CD4-positive, alpha-beta T cell treated with Interleukin-4 for 4 hours (primary cell): ENCODE results near the gene TMEM248.
"Not testable (repeated sequence)": the region's sequence is repeated elsewhere in the genome, so short reads cannot be mapped to it uniquely, and the experiment has no call there.

Experiments
- DNase-seq: peaks from one replicate; pipeline ENCODE4 v3.0.0-alpha.2; 2020

The TMEM248 gene, protein sequence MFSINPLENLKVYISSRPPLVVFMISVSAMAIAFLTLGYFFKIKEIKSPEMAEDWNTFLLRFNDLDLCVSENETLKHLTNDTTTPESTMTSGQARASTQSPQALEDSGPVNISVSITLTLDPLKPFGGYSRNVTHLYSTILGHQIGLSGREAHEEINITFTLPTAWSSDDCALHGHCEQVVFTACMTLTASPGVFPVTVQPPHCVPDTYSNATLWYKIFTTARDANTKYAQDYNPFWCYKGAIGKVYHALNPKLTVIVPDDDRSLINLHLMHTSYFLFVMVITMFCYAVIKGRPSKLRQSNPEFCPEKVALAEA

DNA sequence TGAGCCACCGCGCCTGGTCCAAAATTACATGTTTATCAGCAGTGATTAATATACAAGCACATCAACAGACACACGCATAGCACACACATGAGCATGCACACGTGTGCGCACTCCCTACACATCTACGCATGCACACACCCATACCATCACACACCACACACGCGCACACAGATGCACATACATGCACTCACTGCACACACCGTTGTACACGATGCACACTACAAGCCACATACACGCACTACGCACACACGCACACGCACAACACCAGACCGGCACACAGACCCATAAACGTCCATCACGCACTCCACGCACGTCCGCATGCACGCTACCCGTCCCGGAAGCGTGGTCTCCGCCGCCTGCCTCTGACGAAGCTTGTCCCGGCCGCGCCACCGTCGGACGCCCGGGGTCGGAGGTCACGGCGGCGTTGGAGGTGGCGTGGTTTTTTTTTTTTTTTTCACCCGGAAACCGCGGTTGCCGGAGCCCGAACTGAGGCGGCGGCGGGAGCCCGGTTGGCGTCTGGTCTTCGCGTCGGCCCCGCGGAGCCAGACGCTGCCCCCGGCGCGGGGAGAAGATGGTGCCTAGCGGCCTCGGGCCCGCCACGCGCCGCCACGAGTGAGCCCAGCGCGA is at the start of gene TMEM248:
TSS of gene TMEM248 (plus strand) at position 457 of the 627 bp plus-strand sequence. CDS start 20,641 bp downstream, outside the sequence.
- peak; percentile 94 for DNase-seq

DNA sequence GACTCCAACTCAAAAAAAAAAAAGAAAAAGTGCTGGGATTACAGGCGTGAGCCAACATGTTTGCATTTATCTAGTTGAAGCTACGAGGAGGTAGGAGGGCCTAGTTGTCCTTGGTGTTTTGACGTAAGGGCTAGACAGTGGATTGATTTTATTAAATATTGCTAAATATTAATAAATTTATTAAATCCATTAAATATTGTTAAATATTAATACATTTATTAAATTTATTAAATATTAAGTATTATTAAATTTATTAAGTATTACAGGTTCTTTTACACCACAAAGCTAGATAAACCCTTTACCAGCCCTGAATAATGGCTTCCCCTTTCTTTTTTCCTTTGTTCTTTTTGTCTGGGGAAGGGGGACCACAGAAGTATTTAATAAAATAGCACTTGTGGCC is 47.5 kb upstream of the TMEM248 start:
- no peak for DNase-seq

DNA sequence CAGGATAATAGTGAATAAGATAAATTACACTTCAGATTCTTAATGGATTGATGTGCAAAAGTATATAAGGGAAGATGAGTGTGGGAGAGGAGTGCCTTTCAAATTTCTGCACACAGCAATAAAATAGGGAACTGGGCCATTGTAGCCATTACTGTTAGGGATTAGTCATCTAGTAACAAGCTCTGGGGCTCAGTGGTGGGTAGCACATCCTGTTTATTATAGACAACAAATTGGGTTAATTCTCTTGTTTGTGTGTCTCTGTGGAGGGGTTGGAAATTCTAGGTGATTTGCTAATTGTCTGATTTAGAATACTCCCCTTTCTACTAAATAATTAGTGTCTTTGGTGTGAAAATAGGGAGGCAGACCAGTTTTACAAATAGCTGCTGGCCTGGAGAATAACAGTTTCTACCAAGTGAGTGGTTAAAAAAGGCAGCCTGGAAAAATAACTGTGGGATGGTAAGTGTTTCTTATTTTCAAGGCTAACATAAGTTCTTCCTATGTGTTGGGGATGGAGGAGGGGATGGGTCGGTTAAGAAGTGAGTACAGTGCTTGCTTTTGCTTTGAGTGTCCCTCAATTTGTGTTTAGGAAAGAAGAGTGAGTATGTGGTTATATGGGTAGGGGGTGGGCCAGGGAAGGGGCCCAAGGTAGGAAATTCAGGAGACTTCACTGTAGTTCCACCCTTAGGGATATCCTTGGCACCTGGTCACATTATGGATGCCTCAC is 43.3 kb upstream of the TMEM248 start:
- DNase-seq: no peak

DNA sequence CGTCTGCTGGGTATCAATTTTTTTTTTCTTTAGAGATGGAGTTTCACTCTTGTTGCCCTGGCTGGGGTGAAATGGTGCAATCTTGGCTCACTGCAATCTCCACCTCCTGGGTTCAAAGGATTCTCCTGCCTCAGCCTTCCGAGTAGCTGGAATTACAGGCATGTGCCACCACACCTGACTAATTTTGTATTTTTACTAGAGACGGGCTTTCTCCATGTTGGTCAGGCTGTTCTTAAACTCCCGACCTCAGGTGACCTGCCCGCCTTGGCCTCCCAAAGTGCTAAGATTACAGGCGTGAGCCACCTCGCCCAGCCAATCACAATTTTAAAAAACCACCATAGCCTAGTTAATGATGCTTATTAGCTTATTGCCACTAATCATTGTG is 42.7 kb upstream of the TMEM248 start:
- DNase-seq: not testable (repeated sequence)

DNA sequence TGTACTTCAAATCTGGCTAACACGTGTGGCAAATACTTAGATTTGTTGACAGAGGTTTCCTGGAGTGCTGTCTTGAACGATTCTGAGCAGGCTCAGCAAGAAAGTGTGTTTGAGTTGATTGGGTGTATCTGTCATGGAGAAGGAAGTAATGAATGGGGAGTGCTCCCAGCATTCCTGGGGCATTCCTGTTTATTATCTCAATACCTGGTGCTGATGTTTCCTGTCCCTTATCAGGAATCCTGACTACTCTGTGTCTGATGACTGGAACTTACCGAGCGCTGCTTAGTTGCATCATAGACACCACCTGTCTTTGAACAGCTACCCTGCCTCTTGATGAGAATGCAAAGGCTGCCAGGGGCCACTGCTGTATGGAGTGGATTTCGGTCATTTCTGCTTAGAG is 41.0 kb upstream of the TMEM248 start:
- no peak for DNase-seq

DNA sequence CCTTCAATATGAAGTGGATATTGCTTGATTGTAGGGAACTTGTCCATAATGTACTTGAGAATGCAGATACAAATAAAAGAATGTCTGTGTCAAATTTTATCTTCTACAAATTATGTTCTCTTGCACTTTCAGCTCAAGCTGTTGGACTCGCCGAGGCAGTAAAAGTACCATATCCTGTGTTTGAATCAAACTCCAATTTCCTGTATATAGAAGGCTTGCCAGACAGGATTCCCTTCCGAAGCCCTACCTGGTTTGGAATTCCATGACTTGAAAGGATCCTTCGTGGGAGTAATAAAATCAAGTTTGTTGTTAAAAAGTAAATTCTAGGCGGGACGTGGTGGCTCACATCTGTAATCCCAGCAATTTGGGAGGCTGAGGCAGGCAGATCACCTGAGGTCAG is 40.4 kb upstream of the TMEM248 start:
- DNase-seq: not testable (repeated sequence)

DNA sequence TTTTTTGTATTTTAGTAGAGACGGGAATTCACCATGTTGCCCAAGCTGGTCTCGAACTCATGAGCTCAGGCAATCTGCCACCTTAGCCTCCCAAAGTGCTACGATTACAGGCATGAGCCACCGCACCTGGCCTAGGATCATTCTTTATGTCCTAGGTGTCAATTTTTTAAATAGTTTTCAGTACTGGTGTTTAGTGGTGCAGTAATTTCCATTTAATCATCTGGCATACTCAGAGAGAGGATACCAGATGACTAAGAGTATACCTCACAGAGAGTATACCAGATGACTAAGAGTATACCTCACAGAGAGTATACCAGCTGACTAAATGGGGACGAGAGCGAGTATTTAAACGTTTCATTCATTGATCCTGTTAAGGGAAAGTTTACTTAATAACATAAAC is 37.3 kb upstream of the TMEM248 start:
- no peak for DNase-seq

DNA sequence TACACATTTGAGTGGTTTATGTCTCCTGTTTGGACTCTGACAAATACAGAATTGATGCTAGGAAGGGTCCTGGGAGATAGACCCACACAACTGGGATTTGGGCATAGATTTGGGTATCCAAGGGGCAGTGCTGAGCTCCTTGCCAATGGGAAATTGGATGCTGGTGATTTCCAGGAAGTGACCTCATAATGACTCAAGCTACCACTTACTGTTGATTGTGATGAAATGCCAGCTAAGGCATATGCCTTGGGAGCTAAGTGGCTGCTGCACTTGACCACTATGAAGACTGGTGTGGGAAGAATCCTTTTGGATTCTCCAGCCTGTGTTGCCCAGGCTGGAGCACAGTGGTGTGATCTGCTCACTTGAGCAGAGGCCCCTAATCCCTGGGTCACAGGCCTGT is 36.5 kb upstream of the TMEM248 start:
- not testable (repeated sequence) for DNase-seq

DNA sequence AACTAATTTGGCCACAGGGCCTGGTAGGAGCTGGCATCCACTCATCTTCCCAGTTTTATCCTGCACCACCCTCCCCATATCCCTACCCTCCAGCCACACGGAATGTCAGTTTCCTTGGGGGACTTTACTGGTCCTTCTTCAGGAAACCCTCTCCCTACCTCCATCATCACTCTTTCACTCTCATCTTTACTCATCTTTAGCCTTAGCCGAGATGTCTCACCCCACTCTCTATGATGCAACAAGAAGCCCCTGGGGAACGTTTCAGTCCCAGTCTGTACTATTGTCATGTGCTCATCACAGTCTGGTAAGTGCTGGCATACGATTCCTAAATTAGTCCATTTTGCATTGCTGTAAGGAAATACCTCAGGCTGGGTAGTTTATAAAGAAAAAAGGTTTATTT is 34.9 kb upstream of the TMEM248 start:
- no peak for DNase-seq

DNA sequence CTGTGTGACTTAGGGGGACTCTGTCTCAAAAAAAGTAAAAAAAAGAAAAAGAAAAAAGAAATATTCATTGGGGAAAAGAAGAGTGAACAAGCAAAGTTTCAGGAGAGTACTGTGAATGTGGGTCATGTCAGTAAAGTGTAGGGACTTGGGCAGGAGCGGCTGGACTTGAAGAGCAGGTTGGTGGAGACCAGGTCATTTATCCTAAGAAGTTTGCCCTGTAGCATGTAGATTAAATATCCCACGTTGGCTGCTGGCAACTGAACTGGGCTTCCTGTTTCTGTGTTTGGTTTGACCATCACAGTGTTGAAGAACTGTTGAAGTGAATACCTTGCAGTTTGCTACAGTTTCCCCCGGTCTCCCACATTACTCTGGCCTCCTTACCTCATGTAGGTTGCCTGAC is 32.8 kb upstream of the TMEM248 start:
- not testable (repeated sequence) for DNase-seq

DNA sequence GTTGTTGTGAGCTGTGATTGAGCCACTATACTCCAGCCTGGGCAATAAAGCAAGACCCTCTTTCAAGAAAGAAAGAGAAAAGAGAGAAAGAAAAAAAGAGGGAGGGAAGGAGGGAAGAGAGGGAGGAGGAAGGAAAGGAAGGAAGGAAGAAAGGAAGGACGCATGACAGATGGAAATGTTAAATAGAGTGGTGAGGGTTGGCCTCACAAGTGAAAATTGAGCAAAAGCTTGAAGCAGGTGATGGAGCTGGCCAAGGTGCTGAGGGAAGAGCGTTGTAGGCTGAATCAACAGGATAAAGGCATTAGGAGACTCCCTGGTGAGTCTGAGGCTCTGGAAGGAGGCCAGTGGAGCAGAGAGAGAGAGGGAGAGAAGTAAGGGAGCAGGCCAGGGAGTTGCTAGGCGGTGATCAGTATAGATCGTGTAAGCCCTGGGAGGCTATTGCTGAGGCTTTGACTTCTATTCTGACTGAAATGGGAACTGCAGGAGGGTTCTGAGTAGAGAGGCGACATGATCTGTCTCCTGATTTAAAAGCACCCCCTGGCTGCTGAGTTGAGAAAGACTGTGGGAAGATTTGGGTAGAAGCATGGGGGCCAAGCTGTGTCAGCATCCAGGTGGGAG is 26.5 kb upstream of the TMEM248 start:
- DNase-seq: no peak

DNA sequence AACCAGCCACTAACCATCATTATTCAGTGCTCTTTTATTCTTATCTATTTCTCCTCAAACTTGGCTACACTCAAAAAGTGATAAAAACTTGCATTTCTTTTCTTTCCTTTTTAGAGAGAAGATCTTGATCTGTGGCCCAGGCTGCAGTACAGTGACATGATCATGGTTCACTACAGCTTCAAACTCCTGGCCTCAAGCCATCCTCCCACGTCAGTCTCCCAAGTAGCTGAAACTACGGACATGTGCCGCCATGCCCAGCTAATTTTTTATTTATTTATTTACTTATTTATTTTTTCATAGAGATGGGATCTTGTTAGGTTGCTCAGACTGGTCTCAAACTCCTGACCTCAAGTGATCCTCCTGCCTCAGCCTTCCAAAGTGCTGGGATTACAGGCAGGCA is 24.6 kb upstream of the TMEM248 start:
- DNase-seq: no peak

DNA sequence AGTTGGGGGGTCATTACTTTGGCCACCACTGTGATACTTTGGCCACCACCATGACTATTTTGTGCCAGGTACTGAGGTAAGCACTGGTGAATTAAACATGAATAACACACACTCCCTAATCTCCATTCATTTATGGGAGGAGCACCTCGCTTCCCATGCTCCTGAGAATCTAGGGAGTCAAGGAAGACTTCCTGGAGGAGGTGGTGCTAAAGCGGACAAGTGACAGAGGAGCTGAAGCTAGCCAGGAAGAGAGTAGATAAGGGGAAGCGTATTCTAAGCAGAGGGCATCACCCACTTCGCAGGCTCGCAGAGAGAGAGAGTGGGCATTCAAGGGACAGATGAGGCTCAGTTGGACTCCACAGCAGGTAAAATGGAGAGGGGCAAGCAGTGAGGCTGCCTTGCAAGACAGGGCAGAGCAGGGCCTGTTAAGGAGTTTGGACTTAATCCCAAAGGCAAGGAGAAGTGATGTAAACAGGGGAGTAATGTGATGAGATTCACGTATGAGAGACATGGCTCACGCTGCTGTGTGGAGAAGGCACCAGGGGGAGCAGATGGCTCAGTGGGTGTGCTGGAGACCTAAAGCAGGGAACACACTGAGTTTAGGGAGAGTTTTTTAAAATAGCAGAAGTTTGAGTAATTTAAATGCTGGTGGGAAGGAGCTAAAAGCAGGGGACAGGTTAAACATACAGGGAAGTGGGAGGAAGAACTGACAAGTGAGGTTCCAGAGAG is 21.3 kb upstream of the TMEM248 start:
- no peak for DNase-seq

DNA sequence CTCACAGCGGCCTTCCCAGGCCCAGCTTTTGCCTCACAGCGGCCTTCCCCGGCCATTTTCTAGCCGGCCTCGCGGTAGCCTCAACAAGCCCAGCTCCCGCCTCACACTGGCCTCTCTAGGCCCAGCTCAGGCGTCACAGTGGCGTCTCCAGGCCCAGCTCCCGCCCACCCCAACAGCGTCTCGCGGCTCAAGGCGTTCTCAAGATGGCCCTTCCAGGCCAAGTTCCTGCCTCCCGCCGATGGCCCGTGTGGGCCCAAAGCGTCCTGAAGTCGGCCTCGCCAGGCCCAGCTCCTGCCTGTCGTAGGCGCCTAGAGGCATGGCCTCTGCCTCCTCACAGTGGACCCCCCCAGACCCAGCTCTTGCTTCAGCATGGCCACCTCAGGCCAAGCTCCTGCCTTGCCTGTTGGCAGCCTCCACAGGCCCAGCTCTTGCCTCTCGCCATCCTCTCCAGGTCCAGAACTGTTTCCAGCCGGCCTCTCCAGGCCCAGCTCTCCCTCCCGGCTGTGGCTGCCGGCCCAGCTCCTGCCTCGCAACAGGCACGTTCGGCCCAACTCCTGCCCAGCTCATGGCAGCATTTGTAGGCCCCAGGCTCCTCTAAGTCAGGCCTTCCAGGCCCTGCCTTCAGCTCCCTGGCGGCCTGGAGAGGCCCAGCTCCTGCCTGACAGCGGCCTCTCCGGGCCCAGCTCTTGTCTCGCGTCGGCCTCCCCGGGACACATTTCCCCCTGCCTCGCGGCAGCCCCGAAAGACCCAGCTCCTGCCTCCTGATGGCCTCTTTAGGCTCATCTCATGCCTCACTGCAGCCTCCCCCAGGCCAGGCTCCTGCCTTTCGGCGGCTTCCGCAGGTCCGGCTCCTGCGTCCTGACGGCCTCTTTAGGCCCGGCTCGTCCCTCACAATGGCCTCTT is 18.8 kb upstream of the TMEM248 start:
- no peak for DNase-seq

DNA sequence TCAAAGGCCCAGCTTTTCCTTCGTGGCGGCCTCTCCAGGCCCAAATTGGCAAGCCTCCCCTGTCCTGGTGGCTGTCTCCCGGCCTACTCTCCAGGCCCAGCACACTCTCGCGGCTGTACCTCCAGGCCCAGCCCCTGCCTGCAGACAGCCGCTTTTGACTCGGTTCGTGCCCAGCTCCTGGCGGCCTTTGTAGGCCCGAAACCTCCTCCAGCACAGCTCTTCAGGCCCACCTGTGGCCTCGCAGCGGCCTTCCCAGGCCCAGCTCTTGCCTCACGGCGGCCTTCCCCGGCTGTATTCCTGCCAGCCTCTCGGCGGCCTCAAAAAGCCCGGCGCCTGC is 18.2 kb upstream of the TMEM248 start:
- DNase-seq: no peak

DNA sequence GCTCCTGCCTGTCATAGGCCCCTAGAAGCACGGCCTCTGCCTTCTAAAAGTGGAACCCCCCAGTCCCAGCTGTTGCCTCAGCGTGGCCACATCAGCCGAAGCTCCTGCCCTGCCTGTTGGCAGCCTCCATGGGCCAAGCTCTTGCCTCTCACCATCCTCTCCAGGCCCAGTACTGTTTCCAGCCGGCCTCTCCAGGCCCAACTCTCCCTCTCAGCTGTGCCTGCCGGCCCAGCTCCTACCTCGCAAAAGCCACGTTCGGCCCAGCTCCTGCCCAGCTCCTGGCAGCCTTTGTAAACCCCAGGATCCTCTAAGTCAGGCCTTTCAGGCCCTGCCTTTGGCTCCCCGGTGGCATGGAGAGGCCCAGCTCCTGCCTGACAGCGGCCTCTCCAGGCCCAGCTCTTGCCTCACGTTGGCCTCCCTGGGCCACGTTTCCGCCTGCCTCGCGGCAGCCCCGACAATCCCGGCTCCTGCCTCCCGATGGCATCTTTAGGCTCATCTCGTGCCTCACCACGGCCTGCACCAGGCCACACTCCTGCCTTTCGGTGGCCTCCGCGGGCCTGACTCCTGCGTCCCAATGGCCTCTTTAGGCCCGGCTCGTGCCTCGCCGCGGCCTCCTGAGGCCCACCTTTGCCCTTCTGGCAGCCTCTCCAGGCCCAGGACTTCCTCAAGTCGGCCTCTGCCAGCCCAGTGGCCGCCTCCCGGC is 17.5 kb upstream of the TMEM248 start:
- no peak for DNase-seq

DNA sequence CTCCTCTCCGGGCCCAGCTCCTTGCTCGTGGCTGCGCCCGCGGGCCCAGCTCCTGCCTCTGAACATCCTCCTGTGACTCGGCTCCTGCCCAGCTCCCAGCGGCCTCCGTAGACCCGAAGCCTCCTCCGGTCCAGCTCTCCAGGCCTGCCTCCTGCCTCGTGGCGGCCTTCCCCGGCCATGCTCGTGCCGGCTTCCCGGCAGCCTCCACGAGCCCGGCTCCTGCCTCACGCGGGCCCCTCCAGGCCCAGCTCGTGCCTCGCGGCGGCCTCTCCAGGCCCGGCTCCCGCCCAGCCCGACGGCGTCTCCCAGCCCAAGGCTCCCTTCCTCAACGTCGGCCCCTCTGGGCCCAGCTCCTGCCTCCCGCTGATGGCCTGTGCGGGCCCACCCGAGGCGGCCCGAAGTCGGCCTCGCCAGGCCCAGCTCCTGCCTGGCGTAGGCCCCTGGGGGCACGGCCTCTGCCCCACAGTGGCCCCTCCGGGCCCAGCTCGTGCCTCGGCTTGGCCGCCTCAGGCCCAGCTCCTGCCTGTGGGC is 16.9 kb upstream of the TMEM248 start:
- no peak for DNase-seq

DNA sequence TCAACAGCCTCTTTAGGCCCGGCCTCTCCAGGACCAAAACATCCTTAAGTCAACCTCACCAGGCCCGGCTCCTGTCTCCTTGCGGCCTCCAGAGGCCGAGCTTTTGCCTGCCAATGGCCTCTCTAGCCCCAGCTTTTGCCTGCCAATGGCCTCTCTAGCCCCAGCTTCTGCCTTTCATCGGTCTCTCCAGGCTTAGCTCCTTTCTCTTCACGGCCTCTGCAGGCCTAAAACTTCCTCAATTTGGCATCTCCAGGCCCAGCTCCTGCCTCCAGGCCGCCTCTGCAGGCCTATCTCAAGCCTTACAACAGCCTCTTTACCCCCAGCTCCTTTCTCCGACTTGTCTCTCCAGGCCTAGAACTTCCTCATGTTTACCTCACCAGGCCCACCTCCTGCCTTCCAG is 15.7 kb upstream of the TMEM248 start:
- no peak for DNase-seq

DNA sequence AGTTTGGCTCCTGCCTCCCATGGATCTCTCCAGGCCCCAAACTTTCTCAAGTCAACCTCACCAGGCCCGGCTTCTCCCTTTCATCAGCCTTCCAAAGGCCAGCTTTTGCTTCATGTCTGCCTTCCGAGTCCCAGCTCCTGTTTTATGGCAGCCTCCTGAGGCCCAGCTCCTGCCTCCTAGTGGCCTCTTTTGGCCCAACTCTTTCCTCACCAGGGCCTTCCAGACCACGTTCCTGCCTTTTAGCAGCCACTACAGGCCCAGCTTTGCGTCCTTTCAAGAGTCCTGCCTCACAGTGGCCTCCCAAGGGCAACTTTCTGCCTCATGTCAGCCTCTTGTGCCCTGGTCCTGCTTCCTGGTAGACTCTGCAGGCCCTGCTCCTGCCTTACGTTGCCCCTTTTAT is 15.3 kb upstream of the TMEM248 start:
- no peak for DNase-seq

DNA sequence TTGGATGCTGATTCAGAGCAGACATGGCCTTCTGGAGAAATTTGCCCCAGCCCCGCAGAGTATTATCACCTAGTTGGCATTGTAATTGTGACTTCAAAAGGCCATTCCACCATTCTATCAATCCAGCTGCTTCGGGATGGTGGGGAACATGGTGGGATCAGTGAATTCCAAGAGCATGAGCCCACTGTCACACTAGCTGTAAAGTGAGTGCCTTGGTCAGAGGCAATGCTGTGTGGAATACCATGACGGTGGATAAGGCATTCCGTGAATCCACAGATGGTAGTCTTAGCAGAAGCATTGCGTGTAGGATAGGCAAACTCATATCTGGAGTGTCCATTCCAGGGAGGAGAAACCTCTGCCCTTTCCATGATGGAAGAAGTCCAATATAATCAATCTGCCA is 13.3 kb upstream of the TMEM248 start:
- DNase-seq: no peak

DNA sequence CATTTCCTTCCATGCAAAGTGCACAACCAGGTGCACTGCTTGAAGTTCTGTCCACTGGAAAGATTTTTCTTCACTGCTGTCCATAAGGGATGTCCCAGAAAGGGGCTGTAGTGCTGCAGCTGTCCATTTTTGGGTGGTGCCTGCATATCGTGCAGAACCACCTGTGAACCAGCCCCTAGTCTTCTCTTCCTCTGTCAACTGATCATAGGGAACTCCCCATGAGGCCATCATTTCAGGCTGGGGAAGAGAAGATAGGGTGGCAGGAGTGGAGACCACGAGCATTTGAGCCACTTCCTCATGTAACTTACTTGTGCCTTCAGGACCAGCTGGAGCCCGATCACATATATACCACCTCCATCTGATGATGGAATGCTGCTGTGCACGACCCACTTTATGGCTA is 12.4 kb upstream of the TMEM248 start:
- DNase-seq: not testable (repeated sequence)
